GM18951 (cell line): Measurements from ENCODE around the gene USP30.

Source experiments
- POLR2A ChIP-seq: IDR thresholded peaks from 4 replicates; pipeline ENCODE4 v1.6.1; 2011; ENCODE audit warnings: mild to moderate bottlenecking; ENCODE audit not compliant: insufficient read length, insufficient read depth; ENCODE audit errors: extremely low read depth
- in situ Hi-C: fragments of 300-500 bp; cut with MboI; formaldehyde crosslinking; loops from one replicate; pipeline ENCODE4 v1.12.0; 2022; ENCODE audit warnings: low sequenced_read_pairs, mixed read lengths, inconsistent platforms; ENCODE audit not compliant: unreplicated experiment

The USP30 gene

GRCh38 chr12:109113661-109114321 lies 61.4 kb downstream of the USP30 start:
- no peak for TF ChIP-seq POLR2A
- in situ Hi-C loops, result no loop called here

- no peak for TF ChIP-seq POLR2A
- in situ Hi-C loops, result no loop called here
These were observed 62.3 kb downstream of the USP30 start for GRCh38 chr12:109114644-109115043.

GRCh38 chr12:109115404-109115757 lies 63.0 kb downstream of the USP30 start:
- TF ChIP-seq POLR2A, result no peak
- in situ Hi-C loops, result no loop called here

- in situ Hi-C loops, result no loop called here
- TF ChIP-seq POLR2A, result no peak
These were observed 63.6 kb downstream of the USP30 start, which contains the start of gene ACACB for GRCh38 chr12:109115758-109116610. Gene ACACB, plus strand, starts transcription at chr12:109116587. Its CDS starts 22,819 bp downstream, at chr12:109139406.

- in situ Hi-C loops, result no loop called here
- no peak for TF ChIP-seq POLR2A
These were observed 64.2 kb downstream of the USP30 start for GRCh38 chr12:109116611-109116949.

- in situ Hi-C loops, result no loop called here
- TF ChIP-seq POLR2A, result no peak
These were observed 67.7 kb downstream of the USP30 start for GRCh38 chr12:109120095-109120494.

- in situ Hi-C loops, result no loop called here
- TF ChIP-seq POLR2A, result no peak
These were observed 68.2 kb downstream of the USP30 start for GRCh38 chr12:109120557-109120956.

GRCh38 chr12:109121346-109121880 lies 69.0 kb downstream of the USP30 start:
- TF ChIP-seq POLR2A, result no peak
- in situ Hi-C loops, result no loop called here

GRCh38 chr12:109124878-109125648 lies 72.7 kb downstream of the USP30 start:
- in situ Hi-C loops, result no loop called here
- no peak for TF ChIP-seq POLR2A

- in situ Hi-C loops, result no loop called here
- no peak for TF ChIP-seq POLR2A
These were observed 73.4 kb downstream of the USP30 start for GRCh38 chr12:109125791-109126190.

GRCh38 chr12:109126784-109127183 lies 74.4 kb downstream of the USP30 start:
- TF ChIP-seq POLR2A, result no peak
- in situ Hi-C loops, result no loop called here

- TF ChIP-seq POLR2A, result no peak
- in situ Hi-C loops, result no loop called here
These were observed 75.3 kb downstream of the USP30 start for GRCh38 chr12:109127533-109128242.
